Body of pancreas (tissue), 4 donors: ENCODE measurements around the gene ARL4D.

Experiments
- CTCF ChIP-seq, 7 experiments: fragments of 450-650 bp in 4 of 7; fragments of 200-600 bp in 3 of 7; sonication (generic) in 3 of 7; IDR thresholded peaks; one replicate each; pipeline ENCODE4 v1.5.1; 2016 to 2019; ENCODE audit warnings: antibody characterized with exemption in 7 of 7
- POLR2A ChIP-seq, 3 donors: fragments of 450-650 bp; IDR thresholded peaks; one replicate each; pipeline ENCODE4 v1.6.1; 2016; ENCODE audit warnings: antibody characterized with exemption in 3 of 3, mild to moderate bottlenecking in 2 of 3

DNA sequence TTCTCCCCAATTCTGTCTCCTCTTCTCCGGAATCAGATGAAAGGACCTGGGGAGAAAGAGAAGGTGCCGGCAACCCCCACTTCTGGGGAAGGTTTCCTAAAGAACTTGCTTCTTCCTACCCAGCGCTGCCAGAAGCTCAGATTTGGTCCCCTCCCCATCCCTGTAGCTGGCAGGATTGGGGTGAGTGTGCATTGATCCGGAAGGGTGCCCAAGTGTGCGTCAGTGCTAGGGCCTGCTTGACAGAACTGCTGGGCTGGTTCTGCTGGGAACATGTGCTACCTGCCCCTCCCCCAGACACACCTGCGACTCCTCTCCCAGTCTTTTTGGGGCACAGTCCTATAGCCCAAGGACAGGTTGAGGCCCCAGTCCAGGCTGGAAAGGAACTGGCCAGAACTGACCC lies 3.3 kb downstream of the ARL4D start:
- TF ChIP-seq POLR2A (IDR thresholded peaks at IDR 0.05) = no peak
- no peak for TF ChIP-seq CTCF (IDR thresholded peaks at IDR 0.05)
